HFFc6 (cell line): ENCODE measurements around the gene POLR2E. TPM values are rescaled to one million over a fixed set of nuclear protein-coding genes. Genes with fewer than 3 reads are reported as not detected.

Source experiments
- DNase-seq: peaks from one replicate; pipeline ENCODE4 v3.0.0-alpha.2; 2018
- H3K27ac Mint-ChIP-seq: 2 replicates; pipeline ENCODE4 v1.8.0; 2020; ENCODE audit warnings: mild to moderate bottlenecking, mixed read lengths
- H3K27me3 Mint-ChIP-seq: 2 replicates; pipeline ENCODE4 v1.8.0; 2021; ENCODE audit warnings: mild to moderate bottlenecking, moderate library complexity, mixed read lengths; ENCODE audit not compliant: insufficient read depth
- H3K36me3 Mint-ChIP-seq: 2 replicates; pipeline ENCODE4 v1.8.0; 2021; ENCODE audit warnings: low read depth, mixed read lengths
- H3K4me1 Mint-ChIP-seq: 2 replicates; pipeline ENCODE4 v1.8.0; 2020; ENCODE audit warnings: low read depth, mixed read lengths
- H3K4me3 Mint-ChIP-seq: 2 replicates; pipeline ENCODE4 v1.8.0; 2020; ENCODE audit warnings: mild to moderate bottlenecking, moderate library complexity, mixed read lengths
- H3K9me3 Mint-ChIP-seq: 2 replicates; pipeline ENCODE4 v1.8.0; 2020; ENCODE audit warnings: mild to moderate bottlenecking, mixed read lengths
- total RNA-seq, 6 experiments: library from RNA; stranded (reverse); fragmentation: NEBNext Ultra II Directional; extraction: Animal tissue kit (Norgen Biotek cat#: 25700); gene quantifications; 2 replicates in 1 of 6; 3 replicates in 5 of 6; pipeline ENCODE4 v1.2.3, GENCODE V29; 2021
- TF ChIP-seq, protein P1 (sequence below): fragments of 200-600 bp; sonication (generic); IDR thresholded peaks from 2 replicates; pipeline ENCODE4 v1.5.0; 2021; ENCODE audit warnings: antibody characterized with exemption, mild to moderate bottlenecking

The POLR2E gene
- total RNA-seq, 6 experiments from 2014 or later = 224 to 289 (median 250) TPM

DNA sequence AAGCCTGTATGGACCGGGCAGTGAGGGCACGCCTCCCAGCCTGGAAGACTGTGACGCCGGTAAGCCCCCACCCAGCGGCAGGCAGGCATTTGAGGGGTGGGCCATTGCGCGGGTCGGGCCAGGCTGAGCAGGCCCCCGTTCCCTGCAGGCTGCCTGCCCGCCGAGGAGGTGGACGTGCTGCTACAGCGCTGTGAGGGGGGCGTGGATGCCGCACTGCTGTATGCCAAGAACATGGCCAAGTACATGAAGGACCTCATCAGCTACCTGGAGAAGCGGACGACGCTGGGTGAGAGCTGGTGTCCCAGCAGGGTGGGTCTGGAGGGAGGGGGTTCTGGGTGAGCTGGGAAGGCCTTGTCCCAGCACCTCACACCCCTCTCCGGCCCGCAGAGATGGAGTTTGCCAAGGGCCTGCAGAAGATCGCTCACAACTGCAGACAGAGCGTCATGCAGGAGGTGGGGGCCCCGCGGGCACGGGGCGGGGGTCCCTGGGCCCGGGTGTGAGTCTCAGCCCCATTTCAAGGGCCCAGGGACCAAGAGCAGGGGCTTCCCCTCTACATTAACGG is 21.1 kb downstream of the POLR2E start:
- Mint-ChIP-seq H3K9me3 (no peaks in the 10 kb centered on the region), H3K4me1 (peaks cover 13% of the 10 kb centered on the region), H3K36me3 (no peaks in the 10 kb centered on the region), H3K27me3 (peaks cover 10% of the 10 kb centered on the region; the same call in 1 of the 2 replicates), H3K4me3 (no peak overlapping the region), H3K27ac (no peak overlapping the region)
- DNase-seq = no peak
- TF ChIP-seq, protein P1, sequence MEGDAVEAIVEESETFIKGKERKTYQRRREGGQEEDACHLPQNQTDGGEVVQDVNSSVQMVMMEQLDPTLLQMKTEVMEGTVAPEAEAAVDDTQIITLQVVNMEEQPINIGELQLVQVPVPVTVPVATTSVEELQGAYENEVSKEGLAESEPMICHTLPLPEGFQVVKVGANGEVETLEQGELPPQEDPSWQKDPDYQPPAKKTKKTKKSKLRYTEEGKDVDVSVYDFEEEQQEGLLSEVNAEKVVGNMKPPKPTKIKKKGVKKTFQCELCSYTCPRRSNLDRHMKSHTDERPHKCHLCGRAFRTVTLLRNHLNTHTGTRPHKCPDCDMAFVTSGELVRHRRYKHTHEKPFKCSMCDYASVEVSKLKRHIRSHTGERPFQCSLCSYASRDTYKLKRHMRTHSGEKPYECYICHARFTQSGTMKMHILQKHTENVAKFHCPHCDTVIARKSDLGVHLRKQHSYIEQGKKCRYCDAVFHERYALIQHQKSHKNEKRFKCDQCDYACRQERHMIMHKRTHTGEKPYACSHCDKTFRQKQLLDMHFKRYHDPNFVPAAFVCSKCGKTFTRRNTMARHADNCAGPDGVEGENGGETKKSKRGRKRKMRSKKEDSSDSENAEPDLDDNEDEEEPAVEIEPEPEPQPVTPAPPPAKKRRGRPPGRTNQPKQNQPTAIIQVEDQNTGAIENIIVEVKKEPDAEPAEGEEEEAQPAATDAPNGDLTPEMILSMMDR = no peak

DNA sequence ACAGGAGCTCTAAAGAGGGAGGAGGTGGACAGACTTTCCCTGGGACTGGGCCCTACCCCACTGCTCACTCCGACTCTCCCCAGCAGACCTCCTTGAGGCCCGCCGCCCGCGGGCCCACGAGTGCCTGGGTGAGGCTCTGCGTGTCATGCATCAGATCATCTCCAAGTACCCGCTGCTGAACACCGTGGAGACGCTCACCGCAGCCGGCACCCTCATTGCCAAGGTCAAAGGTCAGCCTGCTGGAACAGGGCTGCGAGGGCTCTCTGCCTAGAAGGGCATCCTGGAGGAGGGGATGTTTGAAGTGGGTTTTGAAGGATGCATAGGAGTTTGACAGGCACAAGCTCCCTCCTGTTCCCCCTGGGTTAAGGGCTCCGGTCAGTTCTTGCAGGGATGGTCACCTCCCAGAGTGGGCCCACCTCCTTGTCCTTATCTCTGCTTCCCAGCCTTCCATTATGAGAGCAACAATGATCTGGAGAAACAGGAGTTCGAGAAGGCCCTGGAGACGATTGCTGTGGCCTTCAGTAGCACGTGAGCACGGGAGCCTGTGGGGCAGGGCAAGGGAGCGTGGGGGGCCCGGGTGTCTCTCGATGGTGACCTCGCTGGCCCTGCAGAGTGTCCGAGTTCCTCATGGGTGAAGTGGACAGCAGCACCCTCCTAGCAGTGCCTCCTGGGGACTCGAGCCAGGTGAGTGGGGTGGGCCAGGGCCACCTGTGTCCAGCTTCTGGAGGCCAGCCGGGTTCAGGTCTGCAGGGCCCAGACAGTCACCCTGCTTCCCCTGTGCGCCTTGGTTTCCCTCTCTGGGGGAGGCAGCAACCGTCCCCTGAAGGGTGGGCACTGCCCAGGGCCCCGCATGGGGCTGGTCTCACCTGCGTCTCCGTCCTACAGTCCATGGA is 21.9 kb downstream of the POLR2E start:
- DNase-seq = no peak
- peaks cover 13% of the 10 kb centered on the region for H3K4me1 Mint-ChIP-seq
- H3K36me3 Mint-ChIP-seq = no peaks in the 10 kb centered on the region
- H3K27ac Mint-ChIP-seq = no peak overlapping the region
- no peak overlapping the region for H3K4me3 Mint-ChIP-seq
- TF ChIP-seq, protein P1 = no peak
- peaks cover 14% of the 10 kb centered on the region for H3K27me3 Mint-ChIP-seq
- H3K9me3 Mint-ChIP-seq = no peaks in the 10 kb centered on the region

DNA sequence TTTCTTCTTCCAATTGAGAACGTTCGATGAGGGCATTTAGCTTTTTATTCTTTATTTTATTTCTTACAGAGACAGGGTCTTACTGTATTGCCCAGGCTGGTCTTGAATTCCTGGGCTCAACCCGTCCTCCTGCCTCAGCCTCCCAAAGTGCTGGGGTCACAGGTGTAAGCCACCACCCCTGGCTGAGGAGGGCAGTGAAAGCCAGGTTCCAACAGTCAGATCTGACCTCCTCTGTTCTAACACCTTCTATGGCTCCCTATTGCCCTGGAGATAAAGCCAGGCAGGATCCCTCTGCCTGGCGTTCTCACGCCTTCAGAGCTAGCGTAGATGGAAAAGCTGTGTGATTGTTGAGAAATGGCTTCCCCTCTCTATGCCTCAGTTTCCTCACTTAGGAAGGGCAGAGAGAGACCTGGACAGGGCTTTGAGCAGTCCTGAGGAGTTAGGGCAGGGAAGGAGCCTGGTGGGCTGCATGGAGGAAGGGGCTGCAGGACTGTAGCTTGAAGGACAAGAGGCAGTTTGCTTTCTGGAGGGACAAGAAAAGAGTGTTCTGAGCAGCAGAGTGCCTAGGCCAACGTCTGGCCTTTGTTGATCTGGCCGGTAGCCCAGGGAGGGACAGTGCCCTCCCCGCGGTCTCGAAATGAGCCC is 22.7 kb downstream of the POLR2E start:
- peaks cover 13% of the 10 kb centered on the region for H3K4me1 Mint-ChIP-seq
- H3K36me3 Mint-ChIP-seq = no peaks in the 10 kb centered on the region
- DNase-seq = no peak
- H3K27me3 Mint-ChIP-seq = peaks cover 17% of the 10 kb centered on the region
- TF ChIP-seq, protein P1 = no peak
- H3K4me3 Mint-ChIP-seq = no peak overlapping the region
- no peaks in the 10 kb centered on the region for H3K9me3 Mint-ChIP-seq
- H3K27ac Mint-ChIP-seq = no peak overlapping the region

DNA sequence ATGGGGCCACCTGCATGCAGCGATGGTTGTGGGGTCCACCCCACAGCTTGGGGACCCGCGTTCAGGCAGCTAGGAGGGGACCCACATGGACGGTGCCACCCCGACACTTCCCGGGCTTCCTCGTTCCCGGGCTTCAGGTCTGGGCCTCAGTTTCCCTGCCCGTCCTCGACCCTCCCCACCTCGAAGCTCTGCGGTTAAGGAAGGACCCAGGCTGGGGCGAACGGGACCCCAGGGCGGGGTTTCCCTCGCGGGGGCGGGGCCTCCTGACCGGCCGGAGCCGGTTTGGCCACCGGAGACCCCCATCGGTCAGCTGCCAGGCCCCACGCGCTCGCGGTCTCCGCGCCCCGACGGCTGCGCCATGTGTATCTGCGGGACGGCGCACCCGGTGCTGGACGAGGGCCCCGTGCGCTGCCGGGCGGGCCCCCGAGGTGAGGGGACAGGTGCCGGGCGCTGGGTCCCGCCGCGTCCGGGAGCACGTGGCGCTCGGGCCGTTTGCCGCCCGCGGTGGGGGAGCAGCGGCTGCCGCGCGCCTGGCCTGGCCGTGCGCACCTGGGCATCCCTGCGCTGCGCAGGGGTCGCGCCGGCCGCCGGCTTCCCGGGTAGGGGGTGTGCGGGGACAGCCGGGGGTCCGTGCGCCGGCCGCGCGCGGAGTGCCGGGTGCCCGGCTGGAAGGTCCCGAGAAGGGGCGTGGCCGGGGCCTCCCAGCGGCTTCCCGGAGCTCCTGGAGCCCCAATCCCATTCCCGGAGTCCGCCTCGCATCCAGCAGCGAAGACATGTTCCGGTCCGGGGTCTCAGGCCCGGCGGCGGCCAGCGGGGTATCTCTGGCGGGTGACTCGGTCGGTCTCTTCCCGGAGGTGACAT is 24.0 kb downstream of the POLR2E start:
- H3K36me3 Mint-ChIP-seq = no peaks in the 10 kb centered on the region
- DNase-seq = no peak
- peaks cover 19% of the 10 kb centered on the region for H3K27me3 Mint-ChIP-seq
- TF ChIP-seq, protein P1 = 0 out of 2 replicates have a peak, but pooled peaks have one; percentile 3
- H3K9me3 Mint-ChIP-seq = no peaks in the 10 kb centered on the region
- no peak overlapping the region for H3K27ac Mint-ChIP-seq
- peak overlapping the region; percentile 21 for H3K4me3 Mint-ChIP-seq
- peaks cover 13% of the 10 kb centered on the region for H3K4me1 Mint-ChIP-seq

DNA sequence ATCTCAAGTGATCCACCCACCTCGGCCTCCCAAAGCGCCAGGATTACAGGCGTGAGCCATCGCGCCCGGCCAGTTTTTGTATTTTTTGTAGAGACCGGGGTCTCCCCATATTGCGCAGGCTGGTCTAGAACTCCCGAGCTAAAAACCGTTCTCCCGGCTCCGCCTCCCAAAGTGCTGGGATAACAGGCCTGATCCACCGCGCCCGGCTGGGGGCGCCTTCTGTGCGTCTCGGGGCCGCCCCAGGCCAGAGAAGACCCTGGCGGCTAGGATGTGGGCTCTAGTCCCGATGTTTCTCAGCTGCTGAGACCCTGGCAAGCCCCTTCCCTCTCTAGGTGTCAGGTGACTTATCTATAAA is 24.6 kb downstream of the POLR2E start:
- DNase-seq = no peak
- H3K27ac Mint-ChIP-seq = no peak overlapping the region
- no peak overlapping the region for H3K4me3 Mint-ChIP-seq
- H3K4me1 Mint-ChIP-seq = peaks cover 8% of the 10 kb centered on the region
- H3K36me3 Mint-ChIP-seq = no peaks in the 10 kb centered on the region
- H3K27me3 Mint-ChIP-seq = peaks cover 18% of the 10 kb centered on the region
- TF ChIP-seq, protein P1 = peak; percentile 31; the same call in 1 of the 2 replicates
- H3K9me3 Mint-ChIP-seq = no peaks in the 10 kb centered on the region
